Right lobe of liver (tissue), 4 donors: Measurements from ENCODE around the gene CMTM7.

Source experiments
- CTCF ChIP-seq, 4 donors: fragments of 200-600 bp in 3 of 4; fragments of 450-650 bp in 1 of 4; IDR thresholded peaks; one replicate each; pipeline versions ENCODE4 v1.5.1 to v1.8.0; 2016 to 2022; ENCODE audit warnings: antibody characterized with exemption in 4 of 4, mild to moderate bottlenecking in 2 of 4
- POLR2A ChIP-seq: fragments of 450-650 bp; IDR thresholded peaks from one replicate; pipeline ENCODE4 v1.6.1; 2017; ENCODE audit warnings: antibody characterized with exemption, mild to moderate bottlenecking
- donor health status: DM: no; HTN: no; CAD: no.
- donor health status: DM: no; HTN: no; CAD: no.
- donor health status: DM: no; HTN: yes; CAD: no.

GRCh38 chr3:32474201-32474600 is 82.5 kb downstream of the CMTM7 start:
- TF ChIP-seq POLR2A (no peak), CTCF (IDR thresholded peaks at IDR 0.05) (no peak)
